ENCODE measurements around the gene EPRS1.
"Not testable (repeated sequence)": the region's sequence is repeated elsewhere in the genome, so short reads cannot be mapped to it uniquely, and the experiment has no call there.

Gene EPRS1

GRCh38 chr1:220040028-220040596 is 6.2 kb downstream of the EPRS1 start:
- in situ Hi-C loops (cut with MboI; ENCODE audit: low sequenced_read_pairs) = no loop called here

DNA sequence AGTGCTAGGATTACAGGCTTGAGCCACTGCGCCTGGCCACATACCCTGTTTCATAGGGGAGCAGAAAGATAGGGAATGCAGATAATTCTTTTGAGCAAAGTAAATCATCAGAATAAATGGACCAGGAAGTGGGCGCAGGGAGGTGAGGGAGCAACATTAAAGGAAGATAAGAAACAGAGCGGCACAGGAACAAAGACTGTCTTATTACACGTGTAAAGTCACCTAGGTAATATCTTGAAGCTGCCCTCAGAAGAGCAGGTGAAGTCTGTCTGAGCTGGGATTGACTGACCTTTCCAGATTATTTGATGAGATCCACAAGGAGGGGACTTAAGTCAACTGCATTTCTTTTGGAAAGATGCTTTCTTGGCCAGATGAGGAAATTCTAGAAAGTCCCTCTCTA is 7.7 kb downstream of the EPRS1 start:
- in situ Hi-C loops (cut with MboI; ENCODE audit: low sequenced_read_pairs) = no loop called here

- in situ Hi-C loops (cut with MboI; ENCODE audit: low sequenced_read_pairs) = not testable (repeated sequence)
Measured at GRCh38 chr1:220037810-220038209, 8.5 kb downstream of the EPRS1 start.

- in situ Hi-C loops (cut with MboI; ENCODE audit: low sequenced_read_pairs) = no loop called here
Measured at GRCh38 chr1:220032911-220033310, 13.4 kb downstream of the EPRS1 start.

DNA sequence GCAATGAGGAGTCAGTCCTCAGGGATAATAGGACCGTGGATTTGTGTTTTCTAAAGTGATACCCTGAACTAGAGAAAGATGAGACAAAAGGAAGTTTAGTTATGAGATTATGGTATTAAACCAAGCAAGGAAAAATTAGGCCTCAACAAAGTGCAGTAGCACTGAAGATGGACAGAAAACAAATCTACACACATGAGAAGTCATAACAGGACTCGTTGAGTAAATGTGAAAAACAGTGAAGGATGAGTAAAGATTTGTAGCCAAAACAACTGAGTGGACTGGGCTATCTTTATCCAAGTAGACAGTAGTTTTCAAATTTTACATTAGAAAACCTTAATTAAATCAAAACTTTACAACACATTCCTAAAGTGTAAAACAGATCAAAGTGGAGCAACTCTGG is 15.0 kb downstream of the EPRS1 start:
- in situ Hi-C loops (cut with MboI; ENCODE audit: low sequenced_read_pairs) = no loop called here

- in situ Hi-C loops (cut with MboI; ENCODE audit: low sequenced_read_pairs) = no loop called here
Measured at GRCh38 chr1:220028346-220028895, 17.9 kb downstream of the EPRS1 start.

- in situ Hi-C loops (cut with MboI; ENCODE audit: low sequenced_read_pairs) = no loop called here
Measured at GRCh38 chr1:220019071-220019470, 27.2 kb downstream of the EPRS1 start.

DNA sequence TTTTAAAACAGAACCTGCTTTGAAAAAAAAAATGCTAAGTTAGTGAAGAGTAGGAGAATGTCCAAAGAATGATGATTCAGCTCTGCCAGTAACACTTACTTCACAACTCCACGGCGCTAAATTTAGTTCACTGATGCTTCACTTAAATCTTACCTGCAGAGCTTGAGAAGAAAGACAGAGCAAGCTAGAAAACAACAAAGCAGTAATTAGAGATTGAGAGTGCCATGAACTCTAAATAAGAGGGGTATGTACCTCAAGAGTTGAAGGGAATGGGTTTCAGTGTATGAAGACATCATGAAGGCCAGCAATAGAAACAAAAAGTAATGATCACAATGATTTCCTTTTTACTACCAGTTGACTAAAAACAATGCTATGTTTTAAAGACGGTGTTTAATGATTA is 32.8 kb downstream of the EPRS1 start:
- in situ Hi-C loops (cut with MboI; ENCODE audit: low sequenced_read_pairs) = no loop called here

- in situ Hi-C loops (cut with MboI; ENCODE audit: low sequenced_read_pairs) = no loop called here
Measured at GRCh38 chr1:220012259-220012658, 34.0 kb downstream of the EPRS1 start.

GRCh38 chr1:220011620-220012019 is 34.7 kb downstream of the EPRS1 start:
- in situ Hi-C loops (cut with MboI; ENCODE audit: low sequenced_read_pairs) = no loop called here

DNA sequence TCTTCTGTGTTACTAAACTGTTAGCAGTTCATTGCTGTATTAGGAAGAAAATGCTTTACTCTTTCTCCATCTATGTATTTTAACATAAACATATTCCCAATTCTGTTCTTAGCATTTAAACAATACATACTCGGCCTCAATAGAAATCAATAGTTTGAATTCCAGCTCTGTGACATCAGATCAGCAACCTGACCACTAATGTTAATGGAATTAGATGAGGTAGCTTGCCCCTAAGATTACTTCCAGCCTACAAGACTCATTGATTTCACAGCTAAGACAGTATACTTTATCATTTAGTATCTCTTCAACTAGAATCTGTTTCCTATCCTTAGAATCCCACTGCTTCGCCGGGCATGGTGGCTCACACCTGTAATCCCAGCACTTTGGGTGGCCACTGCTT is 38.9 kb downstream of the EPRS1 start:
- in situ Hi-C loops (cut with MboI; ENCODE audit: low sequenced_read_pairs) = no loop called here

- in situ Hi-C loops (cut with MboI; ENCODE audit: low sequenced_read_pairs) = no loop called here
Measured at GRCh38 chr1:220005489-220005888, 40.8 kb downstream of the EPRS1 start.

- in situ Hi-C loops (cut with MboI; ENCODE audit: low sequenced_read_pairs) = no loop called here
Measured at GRCh38 chr1:220003610-220004299, 42.5 kb downstream of the EPRS1 start.

GRCh38 chr1:220003015-220003414 is 43.3 kb downstream of the EPRS1 start:
- in situ Hi-C loops (cut with MboI; ENCODE audit: low sequenced_read_pairs) = no loop called here

DNA sequence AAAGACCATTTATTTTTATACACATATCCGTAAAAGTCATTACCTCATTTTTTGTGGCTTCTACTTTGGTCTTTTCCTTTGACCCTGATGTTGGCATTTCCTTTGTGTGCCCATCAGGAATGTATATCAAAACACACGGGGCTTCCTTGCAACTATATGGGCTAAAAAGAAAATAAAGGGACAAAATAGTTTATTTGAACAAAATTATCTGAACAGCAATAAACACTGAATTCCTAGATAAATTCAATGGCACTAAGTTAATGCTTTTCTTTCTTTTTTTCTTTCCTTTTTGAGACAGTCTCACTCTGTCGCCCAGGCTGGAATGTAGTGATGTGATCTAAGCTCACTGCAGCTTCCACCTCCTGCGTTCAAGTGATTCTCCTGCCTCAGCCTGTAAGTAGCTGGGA is 45.2 kb downstream of the EPRS1 start:
- in situ Hi-C loops (cut with MboI; ENCODE audit: low sequenced_read_pairs) = no loop called here

GRCh38 chr1:219999821-220000220 is 46.5 kb downstream of the EPRS1 start:
- in situ Hi-C loops (cut with MboI; ENCODE audit: low sequenced_read_pairs) = no loop called here
